Stomach smooth muscle (tissue), 2 donors: ENCODE data around the gene PWWP2B.
"Not testable (repeated sequence)": the region's sequence is repeated elsewhere in the genome, so short reads cannot be mapped to it uniquely, and the experiment has no call there.

Experiments used
- H3K27ac ChIP-seq: one replicate; pipeline ENCODE4 v1.7.0; 2013; ENCODE audit warnings: mild to moderate bottlenecking, low read length, inconsistent platforms
- H3K27me3 ChIP-seq, 2 donors: one replicate each; pipeline ENCODE4 v1.7.0; 2013; ENCODE audit warnings: low read length in 2 of 2; ENCODE audit not compliant: insufficient read depth in 2 of 2, control insufficient read depth in 1 of 2
- H3K36me3 ChIP-seq, 2 donors: one replicate each; pipeline ENCODE4 v1.7.0; 2013; ENCODE audit warnings: low read length in 2 of 2; ENCODE audit not compliant: control insufficient read depth in 2 of 2, insufficient read depth in 2 of 2
- H3K4me1 ChIP-seq: one replicate; pipeline ENCODE4 v1.7.0; 2013; ENCODE audit warnings: low read length; ENCODE audit not compliant: control insufficient read depth, insufficient read depth
- H3K4me3 ChIP-seq, 2 donors: one replicate each; pipeline ENCODE4 v1.7.0; 2013; ENCODE audit warnings: low read length in 2 of 2
- H3K9ac ChIP-seq, 2 donors: one replicate each; pipeline ENCODE4 v1.7.0; 2013; ENCODE audit warnings: low read length in 2 of 2, mild to moderate bottlenecking in 1 of 2
- H3K9me3 ChIP-seq, 2 donors: one replicate each; pipeline ENCODE4 v1.7.0; 2013; ENCODE audit warnings: low read length in 2 of 2; ENCODE audit not compliant: control insufficient read depth in 2 of 2
- donor health status: healthy.
- donor health status: Pancreatic carcinoma.

The PWWP2B gene

GRCh38 chr10:132373241-132373955 is 23.6 kb upstream of the PWWP2B start:
- Histone ChIP-seq H3K36me3 (peaks cover 2 to 3% of the 10 kb centered on the region in 2 donors), H3K9ac (no peak overlapping the region), H3K9me3 (no peaks in the 10 kb centered on the region), H3K4me1 (no peaks in the 10 kb centered on the region), H3K27me3 (no peaks in the 10 kb centered on the region), H3K27ac (no peak overlapping the region), H3K4me3 (no peak overlapping the region)

DNA sequence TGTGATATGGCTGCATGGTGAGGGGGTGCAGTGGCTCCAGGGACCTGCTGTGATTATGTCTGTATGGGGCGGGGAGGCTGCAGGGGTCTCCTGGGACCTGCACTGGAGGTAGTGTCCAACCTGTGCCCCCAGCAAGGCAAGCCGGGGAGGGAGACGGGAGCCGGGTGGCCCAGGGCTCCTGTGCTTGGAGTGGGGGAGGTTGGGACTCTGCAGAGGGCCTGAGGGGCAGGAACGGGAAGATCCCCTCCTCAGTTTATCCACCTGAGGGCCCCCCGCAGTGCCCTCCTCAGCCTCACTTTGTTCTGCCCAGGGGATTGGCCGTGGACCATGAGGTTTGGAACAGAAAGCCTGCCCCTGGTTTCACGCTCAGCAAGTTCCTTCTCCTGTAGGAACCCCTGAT is 22.8 kb upstream of the PWWP2B start:
- no peaks in the 10 kb centered on the region for H3K9me3 ChIP-seq
- no peak overlapping the region for H3K9ac ChIP-seq
- H3K27me3 ChIP-seq: no peaks in the 10 kb centered on the region
- no peak overlapping the region for H3K27ac ChIP-seq
- no peaks in the 10 kb centered on the region for H3K4me1 ChIP-seq
- no peak overlapping the region for H3K4me3 ChIP-seq
- peaks cover 6% of the 10 kb centered on the region in 2 donors for H3K36me3 ChIP-seq

DNA sequence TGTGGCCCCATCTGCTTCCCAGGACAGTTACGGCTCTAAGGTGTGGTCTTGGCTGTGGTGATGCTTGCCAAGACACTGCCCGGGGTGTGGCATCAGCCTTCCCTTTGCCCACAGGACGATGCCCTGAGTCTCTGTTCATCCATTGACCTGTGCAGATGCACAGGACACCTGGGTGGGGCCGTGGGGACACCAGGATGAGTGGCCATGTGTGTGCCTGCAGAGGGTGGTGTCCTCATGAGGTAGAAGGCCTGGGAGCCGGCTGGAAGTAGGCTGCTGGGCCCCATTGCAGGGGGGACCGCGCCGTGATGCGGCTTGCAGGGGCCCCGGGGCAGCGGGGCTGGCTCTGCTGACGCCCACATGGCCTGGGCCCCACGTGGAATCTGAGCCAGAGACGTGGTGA is 22.4 kb upstream of the PWWP2B start:
- no peak overlapping the region for H3K27ac ChIP-seq
- H3K4me3 ChIP-seq: no peak overlapping the region
- no peaks in the 10 kb centered on the region for H3K9me3 ChIP-seq
- H3K36me3 ChIP-seq: peaks cover 6% of the 10 kb centered on the region in 2 donors
- no peak overlapping the region for H3K9ac ChIP-seq
- no peaks in the 10 kb centered on the region for H3K4me1 ChIP-seq
- no peaks in the 10 kb centered on the region for H3K27me3 ChIP-seq

GRCh38 chr10:132375116-132375794 is 21.7 kb upstream of the PWWP2B start:
- no peak overlapping the region for H3K4me3 ChIP-seq
- peaks cover 6% of the 10 kb centered on the region in 2 donors for H3K36me3 ChIP-seq
- H3K9ac ChIP-seq: no peak overlapping the region
- H3K27me3 ChIP-seq: no peaks in the 10 kb centered on the region
- no peak overlapping the region for H3K27ac ChIP-seq
- no peaks in the 10 kb centered on the region for H3K9me3 ChIP-seq
- no peaks in the 10 kb centered on the region for H3K4me1 ChIP-seq

DNA sequence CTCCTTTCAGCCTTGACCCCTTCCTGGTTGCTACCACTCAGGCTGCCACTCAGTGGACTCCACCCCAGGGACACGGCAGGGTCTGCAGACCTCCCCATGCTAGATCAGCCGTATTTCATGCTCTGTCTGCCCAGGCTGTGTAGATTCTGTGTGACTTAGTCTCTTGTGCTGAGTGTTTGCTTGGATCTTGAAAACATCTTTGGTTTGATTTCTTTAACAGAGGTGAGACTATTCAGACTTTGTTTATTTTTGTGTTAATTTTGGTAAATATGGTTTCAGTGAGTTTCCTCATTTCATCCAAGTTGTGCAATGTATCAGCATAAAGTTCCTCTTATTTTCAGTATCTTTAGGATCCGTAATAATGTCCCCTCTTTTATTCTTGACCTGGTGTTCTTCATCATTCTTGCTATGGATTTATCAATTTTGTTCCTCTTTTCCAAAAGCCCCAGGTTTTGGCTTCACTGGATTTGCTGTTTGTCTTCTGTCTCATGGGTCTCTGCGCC is 21.2 kb upstream of the PWWP2B start:
- Histone ChIP-seq H3K36me3 (peaks cover 6% of the 10 kb centered on the region in 2 donors), H3K4me1 (no peaks in the 10 kb centered on the region), H3K9ac (no peak overlapping the region), H3K4me3 (no peak overlapping the region), H3K27ac (no peak overlapping the region), H3K27me3 (no peaks in the 10 kb centered on the region), H3K9me3 (no peaks in the 10 kb centered on the region)

- Histone ChIP-seq H3K9me3 (no peaks in the 10 kb centered on the region), H3K27ac (no peak overlapping the region), H3K4me3 (no peak overlapping the region), H3K4me1 (no peaks in the 10 kb centered on the region), H3K36me3 (peaks cover 6% of the 10 kb centered on the region in 2 donors), H3K27me3 (no peaks in the 10 kb centered on the region), H3K9ac (no peak overlapping the region)
These were observed 20.6 kb upstream of the PWWP2B start for GRCh38 chr10:132376394-132376851.

DNA sequence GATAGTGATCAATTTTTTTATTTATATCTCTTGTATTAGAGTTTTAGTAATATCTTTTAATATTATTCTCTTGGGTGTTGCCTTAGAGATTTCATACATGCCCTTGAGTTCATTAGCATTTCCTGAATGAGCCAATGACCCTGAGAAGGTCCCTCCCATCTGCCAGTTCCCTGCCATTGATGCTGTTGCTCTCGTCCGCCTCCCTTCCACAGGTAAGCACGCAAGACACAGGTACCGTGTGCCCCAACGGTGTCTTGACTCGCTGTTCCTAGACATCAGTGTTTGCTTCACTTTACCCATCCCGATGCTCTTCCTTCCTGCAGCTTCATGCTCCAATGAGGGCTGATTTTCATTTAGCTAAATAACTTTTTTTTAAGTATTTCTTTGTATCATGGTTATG is 19.7 kb upstream of the PWWP2B start:
- H3K36me3 ChIP-seq: peaks cover 6% of the 10 kb centered on the region in 2 donors
- no peak overlapping the region for H3K27ac ChIP-seq
- H3K27me3 ChIP-seq: no peaks in the 10 kb centered on the region
- H3K9ac ChIP-seq: no peak overlapping the region
- H3K4me3 ChIP-seq: no peak overlapping the region
- H3K4me1 ChIP-seq: no peaks in the 10 kb centered on the region
- peaks cover 0 to 3% of the 10 kb centered on the region in 2 donors for H3K9me3 ChIP-seq

- H3K9ac ChIP-seq, H3K9me3 ChIP-seq, H3K27me3 ChIP-seq, H3K4me1 ChIP-seq, H3K4me3 ChIP-seq, H3K36me3 ChIP-seq, H3K27ac ChIP-seq: not testable (repeated sequence)
These were observed 18.0 kb upstream of the PWWP2B start for GRCh38 chr10:132379026-132379425.

GRCh38 chr10:132380986-132381385 is 16.0 kb upstream of the PWWP2B start:
- H3K27me3 ChIP-seq: not testable (repeated sequence)

GRCh38 chr10:132381741-132382140 is 15.3 kb upstream of the PWWP2B start:
- peaks cover 0 to 3% of the 10 kb centered on the region in 2 donors for H3K9me3 ChIP-seq

More at GRCh38 chr10:132380986-132381385, 16.0 kb upstream of the PWWP2B start:
- H3K4me1 ChIP-seq, H3K27ac ChIP-seq, H3K4me3 ChIP-seq, H3K36me3 ChIP-seq, H3K9me3 ChIP-seq, H3K9ac ChIP-seq: not testable (repeated sequence)

More at GRCh38 chr10:132381741-132382140, 15.3 kb upstream of the PWWP2B start:
- no peaks in the 10 kb centered on the region for H3K4me1 ChIP-seq
- no peaks in the 10 kb centered on the region for H3K27me3 ChIP-seq
- H3K36me3 ChIP-seq: peaks cover 6% of the 10 kb centered on the region in 2 donors
- H3K9ac ChIP-seq: no peak overlapping the region
- H3K4me3 ChIP-seq: no peak overlapping the region
- H3K27ac ChIP-seq: no peak overlapping the region
